ENCODE results near the gene GCDH.
"Not testable (repeated sequence)": the region's sequence is repeated elsewhere in the genome, so short reads cannot be mapped to it uniquely, and the experiment has no call there.

DNA sequence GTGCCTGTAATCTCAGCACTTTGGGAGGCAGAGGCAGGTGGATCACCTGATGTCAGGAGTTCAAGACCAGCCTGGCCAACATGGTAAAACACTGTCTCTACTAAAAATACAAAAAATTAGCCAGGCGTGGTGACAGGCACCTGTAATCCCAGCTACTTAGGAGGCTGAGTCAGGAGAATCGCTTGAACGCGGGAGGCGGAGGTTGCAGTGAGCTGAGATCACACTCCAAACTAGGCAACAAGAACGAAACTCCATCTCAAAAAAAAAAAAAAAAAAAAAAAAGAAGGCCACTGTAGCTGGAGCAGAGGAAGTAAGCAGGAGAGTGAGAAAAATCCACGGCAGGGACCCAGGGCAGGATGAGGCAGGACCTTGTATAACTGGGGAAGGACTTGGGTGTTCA is 44.3 kb upstream of the GCDH start:
- TF ChIP-seq EZH2 (IDR thresholded peaks at IDR 0.05; ENCODE audit: insufficient read depth, poor library complexity, severe bottlenecking); EZH2phosphoT487 (IDR thresholded peaks at IDR 0.05; ENCODE audit: insufficient read depth, low read depth): not testable (repeated sequence)

Data from GM23248 (cell line).